Activated effector memory CD4-positive, alpha-beta T cell treated with Interleukin-2 at 50 U/mL for 16 hours (primary cell): ENCODE results near the gene SERINC2.
"Not testable (repeated sequence)": the region's sequence is repeated elsewhere in the genome, so short reads cannot be mapped to it uniquely, and the experiment has no call there.

ENCODE experiments used
- DNase-seq: peaks from one replicate; pipeline ENCODE4 v3.0.0-alpha.2; 2020

The SERINC2 gene

DNA sequence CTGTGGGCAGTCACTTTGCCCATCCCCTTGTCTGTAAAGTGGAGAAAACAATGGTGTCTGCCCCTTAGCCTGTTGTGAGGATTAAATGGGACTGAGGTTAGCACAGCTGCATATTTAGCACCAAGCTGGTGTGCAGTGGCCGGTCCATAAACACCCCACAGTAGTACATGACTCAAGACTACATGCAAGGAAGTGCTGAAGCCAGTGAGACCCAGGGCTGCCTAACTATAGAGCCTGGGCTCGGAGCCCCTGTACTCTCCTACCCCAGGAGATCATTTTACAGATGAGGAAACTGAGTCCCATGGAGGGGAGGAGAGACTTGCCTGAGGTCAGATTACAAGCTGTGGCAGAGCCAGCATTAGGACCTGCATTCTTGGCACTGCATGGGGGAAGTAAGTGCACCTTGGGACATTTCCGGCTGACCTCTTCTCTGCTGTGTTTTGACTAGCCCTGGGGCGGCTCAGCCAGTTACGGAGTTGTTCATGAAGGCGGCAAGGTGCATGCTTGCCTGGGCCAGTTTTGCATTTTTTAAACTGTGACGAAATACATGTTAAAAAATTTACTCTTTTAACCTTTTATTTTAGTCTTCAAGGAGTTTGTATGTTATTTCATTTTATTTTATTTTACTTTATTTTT, 3.2 kb downstream of the SERINC2 start:
- no peak for DNase-seq

DNA sequence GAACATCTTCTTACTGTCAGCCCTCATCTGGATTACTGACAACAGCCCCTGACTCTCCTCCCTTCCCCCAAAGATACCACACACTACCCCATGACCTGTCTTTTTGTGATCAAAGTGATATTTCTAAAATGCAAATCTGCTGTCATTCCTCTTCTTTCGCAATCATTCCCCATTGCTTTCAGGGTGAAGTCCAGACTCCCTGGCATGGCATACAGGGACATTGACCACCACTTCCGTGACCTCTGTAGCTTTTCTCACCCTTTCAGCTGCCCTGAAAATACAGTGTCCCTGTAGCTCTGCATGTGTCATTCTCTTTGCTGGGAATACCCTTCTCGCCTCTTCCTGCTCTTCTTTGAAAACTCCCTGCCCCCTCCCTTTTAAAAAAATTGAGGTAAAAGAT, 4.1 kb downstream of the SERINC2 start:
- DNase-seq = no peak

DNA sequence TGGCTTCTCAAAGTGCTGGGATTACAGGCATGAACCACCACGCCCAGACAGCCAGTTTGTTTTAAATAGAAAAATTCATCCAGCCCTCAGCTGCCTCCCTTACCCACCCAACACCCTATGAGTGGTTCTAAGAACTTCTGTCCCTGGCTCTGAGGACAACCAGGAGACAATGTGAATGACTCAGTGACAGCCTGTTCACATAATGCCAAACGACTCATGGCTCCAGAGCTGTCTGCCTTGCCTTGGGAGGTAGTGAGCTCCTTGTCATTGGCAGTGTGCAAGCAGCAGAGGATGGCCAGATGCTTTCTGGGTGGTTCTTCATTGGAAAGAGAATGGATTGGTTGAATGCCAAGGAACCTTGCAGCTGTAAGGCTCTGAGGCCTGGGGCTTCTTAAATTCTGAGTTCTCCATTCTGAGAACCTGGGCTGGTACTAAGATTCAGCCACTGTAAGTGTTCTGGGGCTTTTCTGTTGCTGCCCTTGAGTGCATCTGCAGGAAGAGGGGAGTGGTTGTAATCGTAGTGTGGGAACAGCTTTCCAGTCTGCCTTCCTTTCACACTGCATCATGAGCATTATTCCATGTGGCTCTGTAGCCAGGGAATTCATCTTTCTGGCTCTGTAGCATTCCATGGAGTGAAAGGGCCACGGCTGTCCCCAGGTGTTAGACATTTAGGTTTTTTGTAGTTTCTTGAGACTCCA, 5.8 kb downstream of the SERINC2 start:
- DNase-seq = no peak

GRCh38 chr1:31420716-31421115, 7.7 kb downstream of the SERINC2 start:
- DNase-seq = no peak

GRCh38 chr1:31421371-31422040, 8.5 kb downstream of the SERINC2 start:
- no peak for DNase-seq

DNA sequence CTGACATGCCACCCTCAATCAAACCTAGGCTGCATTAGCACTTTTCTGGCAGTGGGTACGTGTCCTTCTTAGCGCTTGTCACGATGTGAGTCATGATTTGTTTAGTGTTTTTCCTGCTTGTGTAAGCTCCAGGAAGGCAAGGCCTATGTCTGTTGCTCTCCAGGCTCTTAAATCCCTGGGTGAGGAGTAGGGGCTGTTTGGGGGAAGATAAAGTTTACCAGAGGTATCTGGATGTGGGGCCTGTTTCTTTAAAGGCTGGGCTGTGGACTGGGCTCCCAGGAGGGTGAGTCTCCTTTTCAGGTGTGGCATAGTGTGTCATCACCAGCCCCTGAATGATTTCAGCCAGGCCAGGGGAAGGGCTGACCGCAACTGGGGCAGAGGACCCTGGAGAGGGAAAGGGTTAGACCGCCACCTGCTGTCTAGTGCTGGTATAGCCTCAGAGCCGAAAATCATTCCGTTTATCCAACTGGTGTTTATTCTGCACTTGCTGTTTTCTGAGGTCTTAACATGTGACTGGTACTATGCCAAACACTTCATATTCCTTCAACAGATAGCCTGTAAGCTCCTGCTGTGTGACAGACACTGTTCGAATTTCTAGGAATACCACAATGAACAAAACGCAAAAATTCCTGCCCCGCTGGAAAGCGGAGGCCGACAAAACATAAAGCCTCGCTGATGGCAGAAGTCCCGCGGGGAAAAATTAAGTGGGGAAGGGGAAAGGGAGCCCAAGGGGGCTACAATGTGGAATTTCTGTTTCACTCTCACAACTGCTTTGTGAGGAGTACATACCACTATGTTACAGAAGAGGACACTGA, 9.7 kb downstream of the SERINC2 start:
- DNase-seq = peak; percentile 48

DNA sequence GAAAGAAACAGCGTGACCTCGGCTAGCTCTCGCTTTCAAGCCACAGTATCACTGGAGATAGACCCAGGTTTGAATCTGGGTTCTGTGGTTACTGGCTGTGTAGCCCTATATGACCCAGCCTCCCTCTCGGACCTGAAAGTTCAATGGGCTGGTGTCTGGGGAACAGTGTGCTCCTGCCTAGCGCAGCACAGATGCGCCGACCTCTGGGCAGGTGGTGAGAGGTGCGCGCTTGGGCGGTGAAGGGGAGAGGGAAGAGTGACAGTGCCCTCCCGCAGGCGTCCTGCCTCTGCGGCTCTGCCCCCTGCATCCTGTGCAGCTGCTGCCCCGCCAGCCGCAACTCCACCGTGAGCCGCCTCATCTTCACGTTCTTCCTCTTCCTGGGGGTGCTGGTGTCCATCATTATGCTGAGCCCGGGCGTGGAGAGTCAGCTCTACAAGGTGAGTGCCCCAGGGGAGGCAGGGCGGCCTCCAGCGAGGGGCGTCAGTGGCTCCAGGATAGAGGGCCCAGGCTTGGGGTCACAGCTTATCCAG, 10.5 kb downstream of the SERINC2 start:
- DNase-seq = no peak

- DNase-seq = no peak
Observed at GRCh38 chr1:31424568-31424967, 11.6 kb downstream of the SERINC2 start.

DNA sequence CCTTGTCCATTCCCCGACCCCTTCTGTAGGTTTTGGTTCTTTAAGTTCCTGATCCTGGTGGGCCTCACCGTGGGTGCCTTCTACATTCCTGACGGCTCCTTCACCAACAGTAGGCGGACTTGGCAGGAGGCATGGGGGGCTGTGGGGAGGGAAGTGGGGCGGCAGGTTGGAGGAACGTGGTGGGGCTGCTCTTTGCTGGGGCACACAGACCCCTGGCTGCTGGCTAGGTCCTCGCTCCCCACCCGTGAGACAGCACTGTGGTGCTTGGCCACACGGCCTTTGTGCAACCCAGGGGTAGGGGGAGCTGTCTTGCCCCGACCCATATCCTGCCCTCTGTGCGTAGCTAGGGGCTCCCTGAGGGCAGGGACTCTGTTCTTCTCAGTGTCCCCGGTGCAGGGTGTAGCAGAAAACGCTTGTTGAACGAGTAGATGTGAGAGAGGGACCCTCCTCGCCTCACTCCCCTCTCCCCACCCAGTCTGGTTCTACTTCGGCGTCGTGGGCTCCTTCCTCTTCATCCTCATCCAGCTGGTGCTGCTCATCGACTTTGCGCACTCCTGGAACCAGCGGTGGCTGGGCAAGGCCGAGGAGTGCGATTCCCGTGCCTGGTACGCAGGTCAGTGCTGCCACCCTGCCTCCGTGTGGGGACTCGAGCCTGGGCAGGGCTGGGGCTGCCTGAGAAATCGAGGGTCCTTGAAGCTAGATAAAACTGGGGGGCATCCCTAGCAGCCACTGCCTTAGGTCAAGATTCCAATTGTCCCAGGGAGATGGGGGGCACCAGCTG, 12.5 kb downstream of the SERINC2 start:
- no peak for DNase-seq

- no peak for DNase-seq
Observed at GRCh38 chr1:31426249-31426922, 13.4 kb downstream of the SERINC2 start.

DNA sequence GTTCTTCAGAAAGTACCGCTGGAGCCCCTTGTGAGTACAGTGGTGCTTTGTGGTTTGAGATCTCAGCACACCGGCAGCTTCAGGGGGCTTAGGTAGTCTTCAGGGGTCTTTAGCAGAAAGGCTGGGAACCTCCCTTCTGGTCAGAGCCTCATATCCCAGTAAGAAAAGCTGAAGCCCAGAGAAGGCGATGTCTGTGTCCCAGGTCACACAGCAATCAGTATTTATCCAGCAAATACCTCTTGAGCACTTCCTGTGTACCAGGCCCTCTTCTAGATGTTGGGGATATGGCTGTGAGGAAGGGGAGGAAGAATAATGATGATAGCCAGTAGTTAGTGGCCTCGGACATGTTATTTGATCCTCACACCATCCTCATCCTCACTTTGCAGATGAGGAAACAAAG, 14.3 kb downstream of the SERINC2 start:
- no peak for DNase-seq

GRCh38 chr1:31428436-31429221, 15.6 kb downstream of the SERINC2 start:
- DNase-seq = no peak

GRCh38 chr1:31429583-31429982, 16.6 kb downstream of the SERINC2 start:
- no peak for DNase-seq

GRCh38 chr1:31431351-31432257, 18.6 kb downstream of the SERINC2 start:
- DNase-seq = not testable (repeated sequence)

DNA sequence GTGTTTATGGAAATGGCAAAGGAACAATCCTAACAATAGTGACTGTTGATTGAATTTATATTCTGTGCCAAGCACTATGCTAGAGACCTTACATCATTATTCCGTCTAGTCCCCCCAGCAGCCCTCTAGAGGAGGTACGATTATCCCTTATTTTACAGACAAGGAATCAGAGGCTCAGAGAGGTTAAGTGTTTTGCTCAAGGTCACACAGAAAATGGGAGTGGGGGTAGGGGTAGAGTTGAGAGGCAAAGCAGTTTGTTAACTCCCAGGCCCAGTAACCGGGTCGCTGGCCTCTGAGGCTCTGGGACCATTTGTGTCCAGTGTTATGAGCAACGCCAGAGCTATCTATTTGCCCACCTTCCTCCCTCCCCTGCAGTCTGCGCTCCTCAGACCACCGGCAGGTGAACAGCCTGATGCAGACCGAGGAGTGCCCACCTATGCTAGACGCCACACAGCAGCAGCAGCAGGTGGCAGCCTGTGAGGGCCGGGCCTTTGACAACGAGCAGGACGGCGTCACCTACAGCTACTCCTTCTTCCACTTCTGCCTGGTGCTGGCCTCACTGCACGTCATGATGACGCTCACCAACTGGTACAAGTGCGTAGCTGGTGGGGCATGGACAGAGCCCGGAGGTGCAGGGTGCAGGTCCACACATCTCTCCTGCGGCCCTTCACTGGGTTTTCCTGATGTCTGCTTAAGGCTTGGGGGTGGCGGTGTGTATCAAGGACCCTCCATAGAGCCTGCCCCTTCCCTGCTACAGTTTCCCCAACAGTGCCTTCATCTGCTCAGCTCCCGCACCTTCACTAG, 19.8 kb downstream of the SERINC2 start:
- no peak for DNase-seq

DNA sequence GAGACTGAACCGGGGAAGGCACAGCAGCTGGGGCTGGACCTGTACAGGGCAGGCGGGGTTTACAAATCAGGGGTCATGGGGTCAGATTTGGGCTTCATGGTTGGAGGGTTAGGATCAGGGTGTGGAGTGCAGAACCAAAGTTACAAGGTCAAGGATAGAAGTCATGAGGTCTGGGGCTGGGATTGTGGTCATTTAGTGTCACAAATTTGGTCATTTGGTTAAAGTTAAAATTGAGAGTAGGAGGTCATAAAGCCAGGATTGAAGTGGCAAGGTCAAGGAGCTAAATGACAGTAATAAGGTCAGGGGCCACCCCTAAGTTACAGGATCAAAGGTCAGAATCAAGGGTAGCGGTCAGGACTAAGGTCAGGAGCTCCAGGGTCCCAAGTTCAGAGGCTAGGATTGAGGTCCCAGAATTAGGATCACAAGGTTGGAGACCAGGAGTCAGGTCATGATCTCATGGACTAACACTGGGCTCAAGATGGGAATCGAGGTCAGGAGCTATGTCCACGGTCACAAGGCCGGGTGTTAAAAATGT, 20.4 kb downstream of the SERINC2 start:
- DNase-seq = no peak

DNA sequence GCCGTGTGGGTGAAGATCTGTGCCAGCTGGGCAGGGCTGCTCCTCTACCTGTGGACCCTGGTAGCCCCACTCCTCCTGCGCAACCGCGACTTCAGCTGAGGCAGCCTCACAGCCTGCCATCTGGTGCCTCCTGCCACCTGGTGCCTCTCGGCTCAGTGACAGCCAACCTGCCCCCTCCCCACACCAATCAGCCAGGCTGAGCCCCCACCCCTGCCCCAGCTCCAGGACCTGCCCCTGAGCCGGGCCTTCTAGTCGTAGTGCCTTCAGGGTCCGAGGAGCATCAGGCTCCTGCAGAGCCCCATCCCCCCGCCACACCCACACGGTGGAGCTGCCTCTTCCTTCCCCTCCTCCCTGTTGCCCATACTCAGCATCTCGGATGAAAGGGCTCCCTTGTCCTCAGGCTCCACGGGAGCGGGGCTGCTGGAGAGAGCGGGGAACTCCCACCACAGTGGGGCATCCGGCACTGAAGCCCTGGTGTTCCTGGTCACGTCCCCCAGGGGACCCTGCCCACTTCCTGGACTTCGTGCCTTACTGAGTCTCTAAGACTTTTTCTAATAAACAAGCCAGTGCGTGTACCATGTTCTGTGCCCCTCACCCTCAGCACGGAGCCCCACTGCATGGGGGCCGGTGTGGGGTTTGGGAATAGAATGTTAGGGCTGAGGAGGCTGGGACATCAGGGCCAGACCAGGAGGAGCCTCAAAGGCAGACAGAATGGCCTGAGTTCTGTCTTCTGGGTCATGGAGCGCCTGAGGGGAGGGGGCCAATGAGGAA, 21.3 kb downstream of the SERINC2 start:
- no peak for DNase-seq

DNA sequence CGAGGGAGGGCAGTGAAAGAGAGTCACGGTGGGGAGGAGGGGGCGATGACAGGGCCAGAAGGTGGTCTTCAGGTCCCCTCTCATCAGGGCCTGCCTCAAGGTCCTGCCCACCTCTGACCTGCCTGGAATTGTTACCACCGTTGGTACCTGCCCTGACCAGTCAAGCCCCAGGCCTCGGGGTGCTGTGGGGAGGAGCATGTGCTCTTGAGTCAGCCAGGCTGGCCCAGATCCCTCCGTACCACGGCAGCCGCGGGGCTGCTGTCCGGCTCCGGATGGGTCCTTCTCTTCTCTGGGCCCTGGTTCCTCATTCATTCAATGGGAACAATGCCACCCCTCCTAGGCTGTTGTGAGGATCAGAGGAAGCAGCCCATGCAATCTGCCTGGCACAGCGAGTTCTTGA, 22.0 kb downstream of the SERINC2 start:
- DNase-seq = no peak
